Heart left ventricle (tissue), 16 donors: ENCODE results near the gene AFDN. TPM values are rescaled to one million over a fixed set of nuclear protein-coding genes. Genes with fewer than 3 reads are reported as not detected.

ENCODE experiments used
- ATAC-seq, 4 donors: fragments of 200-7000 bp; cut with Tn5 transposase; one replicate each; pipeline ENCODE4 v1.9.1; 2020 to 2022; ENCODE audit warnings: moderate library complexity in 4 of 4, mild to moderate bottlenecking in 3 of 4, moderate number of reproducible peaks in 1 of 4
- DNase-seq, 5 donors: peaks; one replicate each; pipeline ENCODE4 v3.0.0-alpha.2; 2020
- H3K27ac ChIP-seq, 12 donors: fragments of 200-600 bp; sonication (generic) in 4 of 12; one replicate each; pipeline versions ENCODE4 v1.5.0 to v1.8.0; 2016 to 2022; ENCODE audit warnings: mild to moderate bottlenecking in 2 of 12
- H3K27me3 ChIP-seq, 9 donors: fragments of 200-600 bp; sonication (generic) in 2 of 9; one replicate each; pipeline versions ENCODE4 v1.5.1 to v1.8.0; 2016 to 2022; ENCODE audit warnings: mild to moderate bottlenecking in 3 of 9
- H3K36me3 ChIP-seq, 9 donors: fragments of 200-600 bp; sonication (generic) in 2 of 9; one replicate each; pipeline versions ENCODE4 v1.5.0 to v1.8.0; 2018 to 2022; ENCODE audit warnings: mild to moderate bottlenecking in 2 of 9
- H3K4me1 ChIP-seq, 12 donors: fragments of 200-600 bp; sonication (generic) in 4 of 12; one replicate each; pipeline versions ENCODE4 v1.5.0 to v1.8.0; 2016 to 2022; ENCODE audit warnings: mild to moderate bottlenecking in 3 of 12
- H3K4me3 ChIP-seq, 12 donors: fragments of 200-600 bp; sonication (generic) in 4 of 12; one replicate each; pipeline versions ENCODE4 v1.5.0 to v1.8.0; 2017 to 2022; ENCODE audit warnings: mild to moderate bottlenecking in 9 of 12, moderate library complexity in 4 of 12
- H3K9me3 ChIP-seq, 12 donors: fragments of 200-600 bp; sonication (generic) in 4 of 12; one replicate each; pipeline versions ENCODE4 v1.5.0 to v1.8.0; 2016 to 2022; ENCODE audit warnings: mild to moderate bottlenecking in 1 of 12
- CTCF ChIP-seq, 12 donors: fragments of 200-600 bp; sonication (generic) in 4 of 12; IDR thresholded peaks; one replicate each; pipeline versions ENCODE4 v1.5.0 to v1.8.0; 2018 to 2022; ENCODE audit warnings: antibody characterized with exemption in 12 of 12, mild to moderate bottlenecking in 5 of 12
- POLR2A ChIP-seq, 2 donors: fragments of 450-650 bp; IDR thresholded peaks; one replicate each; pipeline ENCODE4 v1.6.1; 2017; ENCODE audit warnings: antibody characterized with exemption in 2 of 2, mild to moderate bottlenecking in 2 of 2, moderate library complexity in 2 of 2
- WGBS, 4 donors: extraction: QIAGEN DNeasy Blood & Tissue Kit in 2 of 4; methylation state at CpG; one replicate each; pipeline versions ENCODE4 v1.1.5 to v1.1.7; 2013 to 2018; 5-methylcytosine and 5-hydroxymethylcytosine counted together
- intact Hi-C, 10 donors: fragments of 100-400 bp; cut with DNase I; formaldehyde crosslinking; loops; one replicate each; pipeline versions ENCODE4 v1.11.1 to v1.14.2; 2022
- polyA plus RNA-seq, 2 donors: library from polyadenylated mRNA; stranded (reverse); fragments of 200-250 nt; gene quantifications; one replicate each; pipeline ENCODE4 v1.2.3, GENCODE V29; 2013
- total RNA-seq, 9 donors: library from RNA; depleted of rRNA in 2 of 9; stranded (reverse); fragments of >200 nt in 2 of 9; fragmentation: NEBNext Ultra II Directional in 3 of 9; extraction: Animal tissue kit (Norgen Biotek cat#: 25700) in 3 of 9; gene quantifications; one replicate each; pipeline versions ENCODE4 v1.1.0 to v1.2.4, GENCODE V29; 2016 to 2023
- donor health status: ischemic (EF 13 %, LVEDD 7.1; RV severe dilation, severe dysfunction).
- donor health status: healthy with polysubstance abuse.
- donor health status: DM: no; HTN: yes; CAD: no.
- donor health status: DM: no; HTN: no; CAD: no.
- donor health status: ischemic (EF 25% LVEDD 6.9; RV normal size, moderate dysfunction).
- donor health status: ischemic (EF 25% LVEDD 5.7; RV mildly dilated, moderate dysfunction).
- donor health status: healthy.
- donor health status: DM: yes; HTN: yes; CAD: no.
- donor health status: ischemic (EF 35%, LVEDD 5.7; RV mildly dilated, moderate dysfunction).
- donor health status: nonischemic (EF 11% LVEDD 7.7; RV severe dilation, severe dysfunction).
- donor health status: DM: yes; HTN: yes; CAD: no.
- donor health status: PGD.
- donor health status: ischemic (EF 29% LVEDD 5.4; RV normal size, mild dysfunction).
- donor health status: nonischemic (EF 23%, LVEDD 6.1; RV moderate dilation, normal function).

The AFDN gene
- total and polyA plus RNA-seq, 11 donors: 27.6 to 100 (median 50.4) TPM

- no peak overlapping the region for H3K4me3 ChIP-seq
- no peaks in the 10 kb centered on the region for H3K27me3 ChIP-seq
- ATAC-seq (no peak), DNase-seq (no peak)
- peak overlapping the region in 1 of 12 donors; percentile 0 for H3K27ac ChIP-seq
- H3K9me3 ChIP-seq: no peaks in the 10 kb centered on the region
- 77 to 83% (median 79%) methylated on average over 5 of the region's 5 CpGs for WGBS, 4 donors
- H3K4me1 ChIP-seq: peaks cover 0 to 36% (median 7%) of the 10 kb centered on the region in 12 donors
- intact Hi-C loops: no loop called here
- peaks cover 0 to 95% (median 45%) of the 10 kb centered on the region in 9 donors for H3K36me3 ChIP-seq
- TF ChIP-seq CTCF (IDR thresholded peaks at IDR 0.05) (no peak), POLR2A (IDR thresholded peaks at IDR 0.05) (no peak)
Observed at GRCh38 chr6:167953551-167953950, 126.8 kb downstream of the AFDN start.

- 69 to 84% (median 79%) methylated on average over 3 of the region's 3 CpGs for WGBS, 4 donors
- ATAC-seq (no peak), DNase-seq (no peak)
- Histone ChIP-seq H3K36me3 (peaks cover 0 to 89% (median 39%) of the 10 kb centered on the region in 9 donors), H3K4me1 (peaks cover 0 to 40% (median 7%) of the 10 kb centered on the region in 12 donors), H3K27ac (no peak overlapping the region), H3K27me3 (no peaks in the 10 kb centered on the region), H3K9me3 (no peaks in the 10 kb centered on the region), H3K4me3 (no peak overlapping the region)
- intact Hi-C loops: no loop called here
- no peak for TF ChIP-seq POLR2A (IDR thresholded peaks at IDR 0.05)
Observed at GRCh38 chr6:167954151-167954550, 127.4 kb downstream of the AFDN start.

GRCh38 chr6:167956491-167956890 is 129.8 kb downstream of the AFDN start:
- H3K27ac ChIP-seq: peak overlapping the region in 5 of 12 donors; percentile 5 to 30 (median 18)
- DNase-seq (no peak), ATAC-seq (peak in 2 of 4 donors; percentile 7 to 43)
- H3K9me3 ChIP-seq: no peaks in the 10 kb centered on the region
- 81 to 95% (median 85%) methylated on average over 6 of the region's 6 CpGs for WGBS, 4 donors
- H3K4me3 ChIP-seq: no peak overlapping the region
- H3K27me3 ChIP-seq: no peaks in the 10 kb centered on the region
- peaks cover 0 to 56% (median 12%) of the 10 kb centered on the region in 12 donors for H3K4me1 ChIP-seq
- intact Hi-C loops: no loop called here
- H3K36me3 ChIP-seq: peaks cover 0 to 76% (median 15%) of the 10 kb centered on the region in 9 donors
- TF ChIP-seq CTCF (IDR thresholded peaks at IDR 0.05) (no peak), POLR2A (IDR thresholded peaks at IDR 0.05) (no peak)

GRCh38 chr6:167956983-167957492 is 130.3 kb downstream of the AFDN start:
- intact Hi-C loops: no loop called here
- ATAC-seq (peak in 3 of 4 donors; percentile 70 to 76 (median 72)), DNase-seq (no peak)
- Histone ChIP-seq H3K9me3 (no peaks in the 10 kb centered on the region), H3K4me3 (no peak overlapping the region), H3K4me1 (peaks cover 0 to 59% (median 12%) of the 10 kb centered on the region in 12 donors), H3K36me3 (peaks cover 0 to 74% (median 10%) of the 10 kb centered on the region in 9 donors), H3K27ac (peak overlapping the region in 6 of 12 donors; percentile 5 to 30 (median 18)), H3K27me3 (no peaks in the 10 kb centered on the region)
- 69 to 84% (median 76%) methylated on average over 8 of the region's 8 CpGs for WGBS, 4 donors
- TF ChIP-seq POLR2A (IDR thresholded peaks at IDR 0.05) (no peak), CTCF (IDR thresholded peaks at IDR 0.05) (no peak)

GRCh38 chr6:167957626-167958025 is 130.9 kb downstream of the AFDN start:
- ATAC-seq: no peak
- DNase-seq: no peak
- 82 to 89% (median 89%) methylated on average over 5 to 6 of the region's 6 CpGs for WGBS, 4 donors
- H3K27ac ChIP-seq: peak overlapping the region in 2 of 12 donors; percentile 19 to 30
- no peaks in the 10 kb centered on the region for H3K27me3 ChIP-seq
- intact Hi-C loops: no loop called here
- no peak for TF ChIP-seq POLR2A (IDR thresholded peaks at IDR 0.05)
- no peak for TF ChIP-seq CTCF (IDR thresholded peaks at IDR 0.05)
- H3K4me3 ChIP-seq: no peak overlapping the region
- peaks cover 0 to 62% (median 14%) of the 10 kb centered on the region in 12 donors for H3K4me1 ChIP-seq
- no peaks in the 10 kb centered on the region for H3K9me3 ChIP-seq
- peaks cover 0 to 74% (median 8%) of the 10 kb centered on the region in 9 donors for H3K36me3 ChIP-seq
